HG02870 (cell line): ENCODE data around the gene LMOD3.

Source experiments
- ATAC-seq: cut with Tn5 transposase; IDR thresholded peaks from one replicate; pipeline ENCODE4 v1.9.1; 2021; ENCODE audit warnings: mild to moderate bottlenecking, moderate library complexity; ENCODE audit not compliant: unreplicated experiment

LMOD3 gene

DNA sequence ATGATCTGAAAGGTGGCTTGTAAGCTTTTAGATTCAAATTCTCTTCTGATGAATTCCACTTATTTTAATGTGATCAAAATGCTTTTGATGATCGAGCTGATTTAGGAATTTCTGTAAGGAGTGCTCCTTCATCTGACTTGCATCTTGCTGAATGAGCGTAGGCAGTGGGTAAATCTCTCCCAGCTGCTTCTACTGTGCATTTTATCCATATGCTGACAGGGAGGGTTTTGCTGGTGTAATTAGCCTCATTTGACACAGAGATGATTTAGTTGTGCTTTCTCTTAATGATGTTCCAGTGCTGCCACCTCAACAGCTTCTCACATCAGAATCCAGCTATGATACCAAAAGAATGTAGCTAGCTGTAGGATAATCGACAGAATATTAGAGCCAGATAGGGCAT is 3.8 kb upstream of the LMOD3 start:
- ATAC-seq = no peak

DNA sequence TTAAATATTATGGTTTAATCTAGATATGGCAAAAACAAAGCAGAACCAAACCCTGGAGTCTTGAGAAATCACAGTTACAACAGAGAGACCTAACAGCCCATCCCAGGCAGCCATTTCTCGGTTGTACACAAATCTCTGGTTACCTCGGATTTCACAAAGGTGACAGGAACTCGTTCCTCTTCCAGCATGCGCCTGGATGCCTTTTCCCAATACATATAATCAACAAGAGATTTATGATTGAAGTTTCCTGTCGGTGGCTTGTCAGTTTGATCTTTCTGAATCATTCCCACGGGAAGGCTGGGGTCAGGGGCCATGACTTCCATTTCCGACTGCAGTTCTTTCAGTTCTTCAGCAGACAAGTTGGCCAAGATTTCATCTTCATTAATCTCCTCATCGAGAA is 445 bp downstream of the LMOD3 start:
- no peak for ATAC-seq

DNA sequence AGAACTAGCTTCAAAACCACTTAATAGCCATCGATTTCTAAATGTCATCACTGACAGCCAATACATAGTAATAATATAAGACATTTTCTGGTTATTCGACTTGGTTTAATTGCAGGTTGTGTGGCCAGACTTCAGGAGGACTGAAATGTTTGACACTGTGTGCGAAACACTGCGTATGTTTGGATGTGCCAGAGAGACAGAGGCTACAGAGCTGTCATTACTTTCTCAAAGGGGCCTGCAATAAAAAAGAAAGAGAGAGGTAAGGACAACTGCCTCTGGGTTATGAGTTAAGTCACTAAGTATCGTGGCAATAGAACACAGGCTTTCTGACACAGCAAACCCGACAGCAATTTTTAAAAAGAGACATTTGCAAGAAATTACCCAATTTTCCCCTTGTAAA is 882 bp downstream of the LMOD3 start:
- ATAC-seq = no peak

DNA sequence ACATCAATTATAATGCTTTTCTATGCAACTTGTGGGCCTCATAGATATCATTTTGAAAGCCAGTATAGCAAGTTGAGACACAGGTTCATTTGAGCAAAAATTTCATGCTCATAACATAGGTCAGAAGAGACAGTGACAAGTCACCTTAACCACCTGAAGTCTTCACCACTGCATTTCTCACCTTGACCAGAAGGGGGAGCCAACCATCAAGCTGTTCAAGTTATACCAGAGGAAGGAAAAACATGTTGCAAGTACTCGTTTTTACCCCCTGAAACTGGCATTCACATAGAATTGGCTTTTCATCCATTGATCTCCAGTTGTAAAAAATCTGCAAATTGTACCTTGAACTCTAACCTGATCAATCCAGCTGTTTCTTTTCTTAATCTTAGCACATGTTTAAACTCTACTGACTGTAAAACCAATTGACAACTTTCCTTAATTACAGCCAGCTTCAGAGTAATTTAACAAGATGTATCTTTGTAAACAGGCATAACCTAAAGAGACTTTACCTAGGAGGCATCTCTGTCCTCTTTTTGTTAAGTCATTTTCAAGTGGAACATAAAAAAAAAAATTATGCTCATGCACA is 1.4 kb downstream of the LMOD3 start:
- peak; percentile 77 for ATAC-seq

DNA sequence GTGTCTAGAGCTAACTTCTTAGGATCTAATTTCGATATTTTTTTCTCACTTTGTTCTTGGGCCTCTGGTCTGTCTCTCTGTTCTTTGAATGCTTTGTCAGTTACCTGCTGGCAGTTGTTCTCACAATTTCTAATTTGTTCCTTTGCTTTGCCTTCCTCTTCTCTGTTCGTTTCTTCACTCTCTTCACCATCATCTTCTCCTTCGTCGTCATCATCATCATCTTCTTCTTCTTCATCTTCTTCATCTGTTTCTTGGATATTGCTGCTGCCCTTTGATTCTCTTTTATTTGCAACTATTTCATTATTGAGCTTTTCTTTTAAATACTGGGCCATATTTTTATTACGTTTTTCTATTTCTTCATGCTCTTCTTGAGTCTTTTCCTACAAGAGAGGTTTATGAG is 2.7 kb downstream of the LMOD3 start:
- ATAC-seq = no peak

DNA sequence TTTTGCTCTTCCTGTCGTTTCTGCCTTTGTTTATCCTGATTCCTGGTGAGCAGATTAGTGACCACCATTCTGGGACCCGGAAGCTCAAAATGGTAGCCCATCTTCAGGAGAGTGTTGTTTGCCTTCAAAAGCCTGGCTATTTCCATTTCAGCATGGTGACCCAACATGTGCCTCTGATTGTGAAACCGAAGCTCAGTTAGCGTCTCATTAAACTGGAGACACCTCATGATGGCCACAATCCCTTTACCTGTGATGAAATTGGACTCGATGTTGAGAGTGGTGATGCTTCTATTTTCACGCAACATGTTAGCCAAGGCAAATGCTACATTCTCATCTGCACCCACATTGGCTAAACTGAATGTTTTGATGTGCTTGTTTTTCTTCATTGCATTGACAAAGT is 3.3 kb downstream of the LMOD3 start:
- no peak for ATAC-seq

DNA sequence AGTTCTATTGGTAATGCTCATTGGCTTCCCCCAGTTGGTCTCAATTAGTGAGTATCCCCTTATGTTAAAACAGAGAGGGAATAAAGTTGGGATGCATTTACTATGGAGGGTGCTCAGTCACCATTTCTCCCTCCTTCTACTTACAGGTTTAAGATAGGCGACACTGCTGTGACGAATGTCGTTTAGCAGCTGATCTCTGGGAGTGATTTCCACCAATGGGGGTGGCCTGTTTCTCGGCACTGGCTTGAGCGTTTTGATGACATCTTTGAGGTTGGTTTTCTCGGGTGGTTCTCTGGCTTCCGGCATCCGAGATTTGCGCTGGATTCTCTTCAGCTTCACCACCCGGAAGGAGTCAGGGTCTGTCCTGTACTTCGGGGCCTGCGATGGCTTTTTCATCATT is 3.8 kb downstream of the LMOD3 start:
- no peak for ATAC-seq

DNA sequence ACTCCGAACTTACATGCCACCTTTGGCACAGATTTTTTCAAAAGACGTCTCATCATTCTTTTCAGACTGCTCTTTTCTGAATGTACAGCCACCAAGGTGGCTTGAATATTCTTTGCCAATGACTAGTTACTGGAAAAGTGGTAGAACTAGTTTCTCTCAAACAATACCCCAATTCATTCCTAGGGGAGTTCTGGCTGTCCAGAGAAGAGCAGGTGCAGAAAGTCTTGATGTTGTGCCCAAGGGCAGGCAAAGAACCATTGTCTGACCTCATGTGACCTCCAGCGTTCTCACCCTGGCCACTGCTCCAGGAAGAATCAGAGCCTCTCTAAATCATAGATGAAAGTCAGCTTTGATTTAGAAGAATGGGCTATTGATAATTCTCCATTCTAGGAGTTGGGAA is 5.5 kb downstream of the LMOD3 start:
- ATAC-seq = no peak

DNA sequence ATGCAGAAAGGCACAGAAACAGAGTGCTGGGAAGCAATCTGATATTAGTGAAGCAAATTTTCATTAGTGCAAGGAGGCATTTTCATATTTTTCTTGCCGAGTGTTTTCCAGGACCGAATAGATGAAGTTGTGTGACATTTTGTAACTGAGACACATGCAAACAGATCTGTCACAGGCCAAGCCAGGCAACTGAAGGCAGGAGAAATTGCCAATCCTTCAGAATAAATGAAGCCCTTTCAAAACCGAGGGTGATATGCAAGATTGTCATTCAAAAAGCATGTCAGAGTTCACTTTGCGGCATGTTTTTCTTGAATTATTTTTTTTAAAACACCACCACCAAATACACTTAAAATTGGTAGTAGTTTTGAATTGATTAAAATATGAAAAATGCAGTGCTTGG is 6.2 kb downstream of the LMOD3 start:
- ATAC-seq = no peak

DNA sequence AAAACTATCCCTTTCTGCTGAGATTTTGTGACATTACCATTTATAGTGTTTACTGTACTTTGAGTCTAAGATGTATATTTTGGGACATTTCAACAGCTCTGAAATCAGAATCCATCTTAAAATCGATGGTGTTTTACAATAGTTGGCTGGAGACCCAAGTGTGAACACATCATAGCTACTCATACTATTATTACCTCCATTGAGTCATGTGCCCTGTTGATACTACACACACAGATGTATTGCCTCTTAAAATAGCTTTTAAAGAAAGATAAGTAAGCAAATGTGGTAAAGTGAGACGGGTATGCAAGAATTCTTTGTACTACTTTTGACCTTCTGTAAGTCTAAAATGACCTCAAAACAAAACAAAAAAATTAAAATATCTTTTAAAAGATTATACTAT is 6.7 kb downstream of the LMOD3 start:
- ATAC-seq = no peak

DNA sequence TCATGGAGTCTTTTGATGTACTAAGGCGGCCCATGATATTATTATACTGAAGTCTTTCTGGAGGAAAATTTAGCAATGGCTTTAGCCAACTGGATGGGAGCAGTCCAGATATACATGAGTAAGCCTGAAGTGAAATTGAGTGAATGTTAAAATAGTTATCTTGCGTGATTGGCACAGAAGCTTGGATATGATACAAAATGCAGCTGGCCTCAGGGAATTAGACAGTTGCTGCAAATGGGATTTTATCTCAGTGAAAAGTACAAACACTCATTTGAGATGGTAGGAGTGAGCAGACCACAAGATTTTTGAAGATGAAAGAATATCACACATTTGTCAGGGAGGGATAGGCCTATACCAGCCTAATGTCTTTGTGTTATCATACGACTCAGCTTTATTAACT is 8.9 kb downstream of the LMOD3 start:
- no peak for ATAC-seq

DNA sequence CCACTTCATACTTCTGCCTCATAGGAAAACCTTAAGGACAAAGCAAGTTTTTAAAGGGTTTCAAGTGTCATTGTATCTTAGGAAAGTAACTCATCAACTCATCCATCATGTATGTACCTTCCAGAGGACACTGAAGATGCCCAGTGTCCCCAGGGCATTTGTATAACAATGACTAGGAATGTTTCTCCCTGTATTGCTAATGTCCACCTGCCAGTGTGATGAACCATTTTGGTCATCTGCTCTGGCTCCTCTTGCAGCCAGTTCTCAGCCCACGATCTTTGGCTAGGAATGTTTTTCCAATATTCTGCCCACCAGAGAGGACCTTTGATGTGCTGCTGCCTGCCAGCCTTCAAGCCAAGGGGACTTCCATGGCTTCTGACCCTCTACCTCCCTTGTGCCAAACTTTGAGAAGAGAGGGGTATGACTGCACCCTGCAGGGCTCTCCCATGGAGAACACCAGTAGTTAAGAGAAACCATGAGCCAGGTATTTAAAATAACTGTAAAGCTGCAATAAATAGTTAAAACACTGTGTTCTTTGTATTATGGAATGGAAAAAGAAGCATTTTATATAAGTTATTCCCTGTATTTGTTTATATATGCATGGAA is 11.4 kb downstream of the LMOD3 start:
- ATAC-seq = no peak

DNA sequence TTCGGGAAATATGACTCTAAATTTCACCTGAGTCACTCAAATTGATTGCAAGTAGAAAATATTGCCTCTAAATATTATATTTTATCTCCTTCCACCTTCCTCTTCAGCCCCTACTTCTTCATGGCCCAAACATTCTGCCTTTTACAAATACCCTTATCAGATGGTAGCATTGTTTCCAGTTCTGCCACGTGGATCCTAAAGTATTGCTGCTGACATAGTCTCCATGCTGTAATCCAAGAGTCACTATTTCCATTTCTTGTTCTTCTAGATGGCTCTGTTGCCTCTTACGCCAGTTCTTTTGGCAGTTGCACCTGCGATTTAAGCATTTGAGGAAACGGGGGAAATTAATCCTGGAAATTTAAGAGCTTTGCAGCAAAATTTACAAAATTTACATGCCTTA is 13.6 kb downstream of the LMOD3 start:
- ATAC-seq = no peak

DNA sequence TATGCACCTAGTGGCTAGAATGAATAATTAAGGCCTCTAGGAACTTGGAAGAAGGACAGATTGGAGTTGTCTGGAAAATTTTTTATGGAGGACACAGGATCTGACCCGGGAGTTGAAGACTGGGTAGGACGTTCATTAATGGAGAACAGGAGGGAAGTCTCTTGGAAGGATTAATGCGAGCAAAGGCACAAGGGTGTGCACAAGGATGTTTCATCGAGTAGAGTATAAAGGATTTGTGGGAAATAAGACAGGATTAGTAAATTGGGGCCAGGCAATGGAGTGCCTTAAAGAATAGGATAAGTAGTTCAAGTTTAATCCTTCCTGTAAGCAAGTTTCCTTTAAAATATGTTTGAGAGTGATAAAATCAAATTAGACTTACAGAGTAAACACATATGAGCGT is 14.6 kb downstream of the LMOD3 start:
- ATAC-seq = no peak

DNA sequence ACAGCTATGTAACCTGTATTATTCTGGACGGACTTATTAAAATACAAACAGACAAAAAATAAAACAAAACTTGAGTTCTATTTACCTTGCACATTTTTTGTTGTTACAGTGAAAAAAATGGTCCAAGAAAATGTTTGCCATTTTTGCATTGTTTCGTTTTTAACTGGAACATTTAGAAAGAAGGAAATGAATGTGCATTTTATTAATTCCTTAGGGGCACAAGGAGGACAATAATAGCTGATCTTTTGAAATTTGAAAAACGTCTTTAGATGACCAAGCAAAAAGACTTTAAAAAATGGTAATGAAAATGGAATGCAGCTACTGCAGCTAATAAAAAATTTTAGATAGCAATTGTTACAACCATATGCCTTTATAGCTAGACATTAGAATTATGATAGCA is 17.1 kb downstream of the LMOD3 start:
- ATAC-seq = no peak

DNA sequence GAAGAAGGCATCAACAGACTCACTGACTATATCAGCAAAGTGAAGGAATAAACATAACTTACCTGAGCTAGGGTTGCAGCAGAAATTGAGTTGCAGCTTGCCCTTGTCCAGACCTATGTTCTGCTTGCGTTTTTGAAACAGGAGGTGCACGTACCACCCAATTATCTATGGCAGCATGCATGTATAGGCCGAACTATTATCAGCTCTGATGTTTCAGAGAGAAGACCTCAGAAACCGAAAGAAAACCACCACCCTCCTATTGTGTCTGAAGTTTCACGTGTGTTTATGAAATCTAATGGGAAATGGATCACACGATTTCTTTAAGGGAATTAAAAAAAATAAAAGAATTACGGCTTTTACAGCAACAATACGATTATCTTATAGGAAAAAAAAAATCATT is 17.8 kb downstream of the LMOD3 start:
- ATAC-seq = no peak

DNA sequence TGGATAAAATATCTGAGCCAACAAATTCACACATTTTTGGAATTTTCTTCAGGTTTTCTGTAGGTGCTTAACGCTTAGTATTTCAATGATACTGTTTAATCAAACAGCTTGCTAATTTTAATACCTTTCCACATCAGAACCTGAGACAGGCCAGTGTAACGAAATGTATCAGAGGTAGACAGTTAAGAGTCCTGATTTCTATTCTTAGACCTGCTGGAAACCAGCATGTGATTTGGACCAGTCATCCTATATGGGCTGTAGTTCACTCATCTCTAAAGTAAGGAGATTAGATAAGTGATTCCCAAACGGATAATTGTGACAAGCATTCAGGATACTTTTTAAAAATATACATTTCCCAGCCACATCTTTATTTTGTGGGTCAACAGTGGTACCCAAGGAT is 19.3 kb downstream of the LMOD3 start:
- ATAC-seq = no peak

DNA sequence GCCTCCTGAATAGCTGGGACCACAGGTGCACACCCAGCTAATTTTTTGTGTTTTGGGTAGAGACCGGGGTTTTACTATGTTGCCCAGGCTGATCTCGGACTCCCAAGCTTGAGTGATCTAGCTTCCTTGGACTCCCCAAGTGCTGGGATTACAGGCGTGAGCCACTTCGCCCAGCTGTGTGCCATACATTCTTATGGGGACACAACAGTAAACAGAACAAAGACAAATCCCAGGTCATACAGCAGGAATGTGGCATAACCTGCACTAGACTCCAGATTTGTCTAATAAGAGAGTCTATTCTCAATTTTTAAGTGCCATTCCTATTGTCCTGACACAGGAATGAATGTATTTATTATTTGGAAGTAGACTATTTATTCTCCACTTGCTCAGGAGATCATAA is 20.0 kb downstream of the LMOD3 start:
- no peak for ATAC-seq

DNA sequence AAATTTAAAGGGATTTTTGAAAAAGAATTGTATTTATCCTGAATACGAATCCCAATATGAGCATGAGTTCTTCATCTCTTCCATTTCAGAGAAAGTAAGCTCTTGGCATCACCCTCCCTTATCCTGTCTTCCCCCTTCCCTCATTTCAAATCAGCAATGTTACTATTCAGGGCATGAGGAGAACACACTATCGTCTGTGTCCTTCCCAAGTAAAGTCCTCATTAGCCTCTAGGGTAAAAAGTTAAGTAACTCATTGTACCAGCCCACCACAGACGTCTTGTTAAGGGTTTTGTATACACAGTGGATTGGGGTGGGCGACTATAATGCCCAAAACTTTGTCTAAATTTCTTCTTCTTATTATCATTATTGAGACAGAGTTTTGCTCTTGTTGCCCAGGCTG is 22.8 kb downstream of the LMOD3 start:
- no peak for ATAC-seq

DNA sequence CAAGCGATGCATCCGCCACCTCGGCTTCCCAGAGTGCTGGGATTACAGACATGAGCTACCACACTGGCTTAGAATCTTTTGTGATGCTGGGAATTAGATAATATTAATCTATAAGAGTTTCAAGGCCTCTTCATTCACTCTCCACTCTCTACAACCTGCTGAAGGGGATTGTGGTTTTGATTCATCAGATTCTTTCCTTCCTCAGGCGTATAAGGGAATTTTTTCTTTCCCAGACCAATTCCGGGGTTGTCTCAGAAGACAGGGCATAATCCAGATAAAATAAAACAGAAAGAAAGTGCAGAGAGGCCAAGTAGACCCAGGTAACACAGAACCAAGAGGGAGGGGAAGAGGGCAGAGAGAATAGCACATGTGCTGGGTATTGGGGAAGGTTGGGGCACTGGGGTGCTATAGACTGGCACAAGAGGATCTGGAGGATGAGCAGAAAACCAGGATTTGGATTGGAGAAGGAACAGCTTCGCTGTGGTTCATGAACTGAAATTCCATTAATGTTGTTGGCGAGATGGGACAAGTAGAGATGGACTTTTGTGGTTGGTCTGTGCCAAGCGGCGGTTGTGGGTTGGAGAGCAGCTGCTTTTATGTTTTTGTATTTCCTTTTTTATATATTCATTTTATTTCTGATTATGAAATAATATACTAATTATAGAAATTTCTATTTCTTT is 24.8 kb downstream of the LMOD3 start:
- no peak for ATAC-seq

DNA sequence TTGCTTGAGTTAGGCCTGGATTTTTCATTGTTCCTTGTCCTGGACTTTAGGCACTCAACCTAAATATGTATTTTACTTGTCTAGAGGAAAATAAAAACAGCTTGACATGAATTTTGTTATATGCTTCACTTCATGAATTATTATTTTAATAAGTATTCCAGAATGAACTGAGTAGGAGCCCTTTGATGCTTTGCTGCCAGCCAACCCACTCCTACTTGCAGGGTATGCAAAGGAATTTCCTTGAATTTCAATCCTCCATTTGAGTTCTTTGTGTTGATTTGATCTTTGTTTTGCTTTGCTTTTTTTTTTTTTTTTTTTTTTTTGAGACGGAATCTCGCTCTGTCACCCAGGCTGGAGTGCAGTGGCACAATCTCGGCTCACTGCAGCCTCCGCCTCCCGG is 26.1 kb downstream of the LMOD3 start:
- no peak for ATAC-seq

DNA sequence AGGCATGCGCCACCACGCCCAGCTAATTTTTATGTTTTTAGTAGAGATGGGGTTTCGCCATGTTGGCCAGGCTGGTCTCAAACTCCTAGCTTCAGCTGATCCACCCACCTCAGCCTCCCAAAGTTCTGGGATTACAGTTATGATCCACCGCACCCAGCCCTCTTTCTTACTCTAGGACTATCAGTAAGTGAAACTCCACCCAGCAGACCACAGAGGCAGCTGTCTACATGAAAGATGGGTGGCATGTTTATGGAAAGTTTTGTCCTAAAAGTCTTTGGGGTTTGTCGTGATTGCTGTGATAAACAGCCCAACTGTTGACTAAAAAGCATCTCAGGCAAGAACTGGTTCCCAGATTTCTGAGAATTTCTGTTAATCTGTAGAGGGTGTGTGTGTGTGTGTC is 26.8 kb downstream of the LMOD3 start:
- no peak for ATAC-seq
